ENCODE results near the gene NDE1. TPM values are rescaled to one million over a fixed set of nuclear protein-coding genes. Genes with fewer than 3 reads are reported as not detected.
"Not testable (repeated sequence)": the region's sequence is repeated elsewhere in the genome, so short reads cannot be mapped to it uniquely, and the experiment has no call there.

The NDE1 gene
- polyA plus RNA-seq, 12 donors, result 17.2 to 44.3 (median 24.3) TPM; not detected in 1

- DNase-seq, result no peak
Measured at GRCh38 chr16:15694499-15694898, 44.5 kb downstream of the NDE1 start.

- no peak for DNase-seq
Measured at GRCh38 chr16:15699819-15700218, 49.8 kb downstream of the NDE1 start.

GRCh38 chr16:15701367-15701766 lies 51.3 kb downstream of the NDE1 start:
- no peak for DNase-seq

GRCh38 chr16:15701975-15702970 lies 52.2 kb downstream of the NDE1 start:
- no peak for DNase-seq

GRCh38 chr16:15703029-15703736 lies 53.1 kb downstream of the NDE1 start:
- no peak for DNase-seq

GRCh38 chr16:15704545-15704987 lies 54.5 kb downstream of the NDE1 start:
- peak; percentile 51 for DNase-seq

GRCh38 chr16:15705064-15705565 lies 55.1 kb downstream of the NDE1 start:
- no peak for DNase-seq

- DNase-seq, result no peak
Measured at GRCh38 chr16:15707332-15707731, 57.3 kb downstream of the NDE1 start.

- no peak for DNase-seq
Measured at GRCh38 chr16:15708096-15708495, 58.1 kb downstream of the NDE1 start.

- DNase-seq, result no peak
Measured at GRCh38 chr16:15708997-15709396, 59.0 kb downstream of the NDE1 start.

GRCh38 chr16:15714393-15715172 lies 64.5 kb downstream of the NDE1 start:
- DNase-seq, result no peak

- no peak for DNase-seq
Measured at GRCh38 chr16:15715221-15715620, 65.2 kb downstream of the NDE1 start.

GRCh38 chr16:15716694-15717447 lies 66.8 kb downstream of the NDE1 start:
- DNase-seq, result no peak

- no peak for DNase-seq
Measured at GRCh38 chr16:15721018-15721417, 71.0 kb downstream of the NDE1 start.

GRCh38 chr16:15723808-15724207 lies 73.8 kb downstream of the NDE1 start:
- no peak for DNase-seq

- no peak for DNase-seq
Measured at GRCh38 chr16:15725641-15726240, 75.7 kb downstream of the NDE1 start.

GRCh38 chr16:15726715-15727114 lies 76.7 kb downstream of the NDE1 start:
- DNase-seq, result no peak

- not testable (repeated sequence) for DNase-seq
Measured at GRCh38 chr16:15727697-15728096, 77.7 kb downstream of the NDE1 start.

- no peak for DNase-seq
Measured at GRCh38 chr16:15729152-15729551, 79.1 kb downstream of the NDE1 start.

GRCh38 chr16:15732416-15732815 lies 82.4 kb downstream of the NDE1 start:
- no peak for DNase-seq

GRCh38 chr16:15735610-15736009 lies 85.6 kb downstream of the NDE1 start:
- no peak for DNase-seq

All from muscle of arm (tissue), 12 donors.